GM10847 (cell line): ENCODE measurements around the gene SHPK.

Experiments used
- POLR2A ChIP-seq: IDR thresholded peaks from 2 replicates; pipeline ENCODE4 v1.6.1; 2011; ENCODE audit not compliant: insufficient read length; ENCODE audit errors: extremely low read depth

SHPK gene

DNA sequence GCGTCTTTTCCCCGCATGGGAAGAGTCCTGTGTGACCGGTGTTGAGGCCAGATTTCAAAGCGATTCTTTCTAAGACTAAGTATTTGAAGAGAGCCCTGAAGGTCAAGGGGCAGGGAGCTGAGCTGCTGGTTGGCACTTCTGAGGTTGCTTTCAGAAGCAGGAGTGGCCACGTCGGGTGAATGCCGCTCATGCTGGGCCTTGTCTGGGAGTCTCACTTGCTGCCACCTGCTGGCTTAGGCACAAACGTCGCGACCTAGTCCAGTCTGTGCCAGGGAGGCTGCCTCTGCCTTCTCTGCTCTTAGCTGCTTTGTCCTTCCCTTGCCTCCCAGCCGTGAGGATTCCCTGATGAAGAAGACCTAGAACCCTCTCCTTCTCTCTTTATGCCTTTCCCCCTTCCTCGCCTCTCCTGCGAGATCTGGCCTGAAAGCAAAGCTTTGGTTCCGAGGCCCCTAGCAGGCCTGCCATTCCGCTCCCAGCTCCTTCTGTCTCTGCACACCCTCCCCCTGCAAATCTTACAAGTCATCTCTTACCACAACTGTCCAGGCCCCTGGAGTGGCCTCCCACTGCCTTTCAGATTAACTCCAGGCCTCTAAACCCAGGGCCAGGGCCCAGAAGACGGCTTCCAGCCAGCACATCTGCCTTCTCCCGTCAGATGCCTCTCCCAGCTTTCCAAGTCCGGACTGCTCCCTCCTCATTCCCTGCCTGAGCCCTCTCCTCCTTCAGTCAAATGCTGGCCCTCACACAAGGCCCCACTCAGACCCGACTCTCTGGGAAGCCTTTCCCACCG is 11.9 kb upstream of the SHPK start:
- no peak for TF ChIP-seq POLR2A

GRCh38 chr17:3647251-3647650 is 11.2 kb upstream of the SHPK start:
- TF ChIP-seq POLR2A, result no peak

GRCh38 chr17:3645310-3645709 is 9.3 kb upstream of the SHPK start:
- no peak for TF ChIP-seq POLR2A

DNA sequence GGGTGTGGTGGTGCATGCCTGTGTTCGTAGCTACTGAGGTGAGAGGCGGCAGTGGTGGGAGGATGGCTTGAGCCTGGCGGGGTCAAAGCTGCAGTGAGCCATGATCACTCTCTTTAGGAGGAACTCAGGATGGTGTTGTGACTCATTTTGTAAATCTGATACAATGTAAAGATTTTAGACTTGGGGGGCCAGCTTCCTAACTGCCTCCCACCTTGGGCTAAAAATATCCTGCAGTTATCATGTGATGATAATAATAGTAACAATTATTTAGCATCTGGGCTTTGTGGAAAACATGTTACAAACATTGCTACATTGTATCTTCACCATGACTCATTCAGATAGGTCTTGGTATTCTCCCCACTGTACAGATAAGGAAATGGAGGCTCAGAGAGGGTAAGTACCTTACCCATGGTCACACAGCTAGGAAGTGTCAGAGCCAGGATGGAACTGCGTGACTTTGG is 7.9 kb upstream of the SHPK start:
- TF ChIP-seq POLR2A, result no peak

DNA sequence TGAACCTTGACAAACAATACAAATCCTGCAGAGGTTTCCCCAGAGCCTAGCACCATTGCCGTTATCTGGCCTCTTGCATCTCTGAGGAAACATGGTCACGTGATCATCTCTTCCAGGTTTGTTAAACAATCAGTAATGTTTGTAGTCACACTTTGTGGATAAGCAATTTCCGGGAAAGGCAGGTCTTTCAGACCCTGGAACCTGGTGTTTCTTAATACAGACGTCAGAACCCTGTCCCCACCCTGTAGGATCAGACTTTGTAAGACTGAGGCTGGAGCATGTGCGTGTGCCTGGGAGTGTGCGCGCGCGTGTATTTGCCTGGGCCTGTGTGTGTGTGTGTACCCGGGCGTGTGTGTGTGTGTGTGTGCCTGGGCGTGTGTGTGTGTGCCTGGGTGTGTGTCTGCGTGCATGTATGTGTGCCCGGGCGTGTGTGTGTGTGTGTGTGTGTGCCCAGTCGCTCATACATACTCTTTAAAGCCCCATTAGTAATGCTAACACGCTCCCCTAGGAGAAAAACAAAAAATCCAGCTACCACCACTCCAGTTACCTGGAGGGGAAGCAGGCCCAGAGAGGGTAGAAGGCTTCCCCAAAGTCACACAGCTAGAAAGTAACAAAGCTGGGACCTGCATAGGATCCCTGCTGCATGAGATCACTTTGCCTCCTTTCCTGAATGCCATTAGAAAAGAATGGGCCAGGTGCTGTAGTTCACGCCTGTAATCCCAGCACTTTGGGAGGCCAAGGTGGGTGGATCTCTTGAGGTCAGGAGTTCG is 5.9 kb upstream of the SHPK start:
- no peak for TF ChIP-seq POLR2A

DNA sequence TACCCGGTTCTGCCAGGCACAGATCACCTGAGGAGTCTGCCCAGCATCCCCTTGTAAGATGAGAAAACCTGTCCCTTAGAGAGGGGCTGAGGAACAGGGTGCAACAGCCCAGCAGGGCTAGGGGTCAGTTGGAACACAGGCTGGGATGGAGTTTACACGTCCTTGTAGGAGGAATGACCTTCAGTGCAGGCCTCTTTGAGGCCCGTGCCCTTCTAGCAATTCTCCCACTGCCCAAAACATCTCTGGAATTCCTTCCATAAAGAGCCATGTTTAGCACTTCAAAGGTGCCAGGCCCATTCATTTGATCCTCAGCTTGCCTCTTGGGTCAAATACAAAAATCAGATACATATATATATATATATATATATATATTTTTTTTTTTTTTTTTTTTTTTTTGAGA is 5.0 kb upstream of the SHPK start:
- no peak for TF ChIP-seq POLR2A

DNA sequence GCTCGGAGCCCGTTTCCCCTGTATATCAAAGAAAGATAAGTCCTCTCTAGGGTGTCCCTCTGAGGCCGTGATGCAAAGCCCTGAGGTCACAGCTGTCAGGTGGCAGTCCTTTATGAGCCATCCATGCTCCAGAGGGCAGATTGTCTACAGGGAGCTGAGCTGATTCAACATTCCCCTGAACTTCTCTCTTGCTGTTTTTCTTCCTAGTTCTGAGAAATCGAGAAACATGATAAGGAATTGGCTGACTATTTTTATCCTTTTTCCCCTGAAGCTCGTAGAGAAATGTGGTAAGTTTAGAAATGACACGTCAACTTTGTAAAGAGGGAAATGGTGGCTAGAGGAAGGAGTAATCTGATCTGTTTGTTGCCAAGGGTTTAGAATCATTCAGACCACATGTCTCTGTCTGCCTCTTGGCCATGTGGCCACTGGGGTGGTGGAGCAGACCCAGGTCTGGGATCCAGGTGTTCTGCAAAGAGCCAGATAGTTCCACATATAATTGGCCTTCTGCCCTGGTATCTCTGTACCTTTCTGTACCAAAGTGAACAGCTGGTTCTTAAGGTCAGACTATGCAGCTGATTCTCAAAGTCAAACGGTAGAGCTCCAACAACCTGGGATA is 4.0 kb upstream of the SHPK start:
- no peak for TF ChIP-seq POLR2A

DNA sequence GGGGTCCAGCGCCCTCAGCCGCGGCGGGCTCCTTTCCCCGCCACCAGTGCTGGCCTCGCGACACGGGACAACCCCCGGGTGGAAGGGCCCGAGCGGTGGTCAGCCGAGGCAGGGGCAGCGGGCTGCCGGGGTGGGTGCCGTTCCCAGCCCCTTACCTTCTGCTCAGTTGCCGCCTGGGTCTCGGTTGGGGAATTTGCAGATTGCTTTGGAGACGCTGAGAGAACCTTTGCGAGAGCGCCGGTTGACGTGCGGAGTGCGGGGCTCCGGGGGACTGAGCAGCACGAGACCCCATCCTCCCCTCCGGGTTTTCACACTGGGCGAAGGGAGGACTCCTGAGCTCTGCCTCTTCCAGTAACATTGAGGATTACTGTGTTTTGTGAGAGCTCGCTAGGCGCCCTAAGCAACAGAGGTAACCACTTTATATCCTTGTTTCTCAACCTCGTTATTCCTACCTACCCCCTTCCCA is 891 bp upstream of the SHPK start:
- TF ChIP-seq POLR2A, result no peak

DNA sequence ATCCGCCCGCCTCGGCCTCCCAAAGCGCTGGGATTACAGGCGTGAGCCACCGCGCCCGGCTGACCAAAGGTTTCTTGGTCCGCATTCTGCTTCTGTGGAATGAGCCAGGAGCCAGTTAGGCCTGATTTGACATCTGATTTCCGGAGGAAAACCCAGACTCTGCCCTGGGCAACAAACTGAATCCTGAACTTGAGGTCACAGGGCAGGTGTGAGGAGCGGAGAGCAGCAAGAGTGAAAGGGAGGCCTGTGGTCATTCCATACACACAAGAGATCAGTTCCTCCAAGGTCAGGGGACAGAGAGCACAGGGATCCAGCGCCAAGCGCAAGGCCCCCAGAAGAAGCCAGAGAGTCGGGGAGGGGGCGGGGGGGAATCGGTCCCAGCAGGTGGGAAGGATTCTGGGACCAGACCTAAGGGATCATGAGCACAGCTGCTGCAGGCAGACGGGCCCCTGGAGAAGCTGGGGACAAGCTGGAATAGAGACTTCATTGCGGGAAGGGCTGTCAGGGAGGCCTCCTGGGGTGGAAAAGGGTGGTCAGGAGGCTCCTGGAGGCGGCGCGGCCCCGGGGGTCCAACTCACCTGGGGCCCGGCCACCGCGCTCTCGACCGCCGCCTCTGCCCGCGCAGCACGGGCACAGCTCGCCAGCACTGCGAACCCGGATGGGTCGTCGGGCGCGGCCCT is 436 bp downstream of the SHPK start:
- no peak for TF ChIP-seq POLR2A

GRCh38 chr17:3632287-3632686 is 3.8 kb downstream of the SHPK start:
- no peak for TF ChIP-seq POLR2A

DNA sequence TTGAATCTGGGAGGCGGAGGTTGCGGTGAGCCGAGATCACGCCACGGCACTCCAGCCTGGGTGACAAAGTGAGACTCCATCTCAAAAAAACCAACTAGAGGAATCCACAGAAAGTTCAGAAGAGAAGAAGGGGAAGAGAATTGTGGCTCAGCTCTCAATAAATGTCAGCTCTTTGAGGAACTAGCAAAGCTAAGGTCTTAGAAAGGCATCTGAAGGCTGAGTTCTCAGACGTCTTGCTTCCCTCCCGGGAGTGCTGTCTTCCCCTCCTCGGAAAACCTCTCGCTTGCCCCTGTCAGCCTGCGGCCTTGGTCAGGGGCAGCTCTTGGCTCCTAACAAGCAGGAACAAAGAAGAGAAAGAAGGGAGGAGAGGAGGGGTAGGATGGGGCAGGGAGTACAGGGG is 5.3 kb downstream of the SHPK start:
- TF ChIP-seq POLR2A, result no peak

GRCh38 chr17:3627769-3628167 is 8.3 kb downstream of the SHPK start:
- TF ChIP-seq POLR2A, result no peak

DNA sequence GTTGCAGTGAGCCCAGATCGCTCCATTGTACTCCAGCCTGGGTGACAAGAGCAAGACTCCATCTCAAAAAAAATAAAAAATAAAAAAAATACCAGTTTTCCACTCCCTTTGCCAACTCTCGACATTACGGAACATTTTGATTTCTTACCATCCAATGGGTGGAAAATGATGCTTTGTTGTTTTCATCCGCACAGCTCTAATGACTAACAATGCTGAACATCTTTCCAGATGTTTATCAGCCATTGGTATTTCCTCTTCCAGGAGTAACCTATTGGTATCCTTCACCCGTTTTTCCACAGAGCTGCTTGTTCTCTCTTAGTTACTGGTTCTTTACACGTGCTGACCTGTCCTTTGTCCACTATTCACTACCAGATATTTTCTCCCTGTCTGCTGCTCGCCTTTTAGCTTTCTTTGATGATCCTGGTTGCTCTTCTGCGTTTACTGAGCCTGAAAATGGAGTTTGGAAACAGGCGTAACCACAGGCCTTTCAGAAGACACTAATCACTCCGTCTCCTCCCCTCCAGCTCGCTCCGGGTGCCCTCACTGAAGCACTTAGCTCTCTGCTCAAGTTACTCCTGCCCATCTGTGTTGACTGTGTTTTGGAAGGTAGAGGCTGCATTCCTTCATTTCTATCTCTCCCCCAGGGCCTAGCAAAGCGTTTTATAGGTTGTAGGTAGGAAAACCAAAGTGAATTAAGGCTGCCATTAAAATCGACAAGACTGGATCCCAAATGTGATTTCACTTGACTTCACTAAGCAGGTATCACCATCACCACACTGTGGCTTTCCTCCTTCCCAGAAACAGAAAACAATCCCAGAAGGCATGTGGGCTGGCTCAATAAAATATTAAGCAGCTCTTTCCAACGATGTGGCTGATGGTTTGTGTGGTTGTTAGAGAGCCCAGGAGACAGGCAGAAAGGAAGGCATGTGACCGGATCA is 8.9 kb downstream of the SHPK start:
- no peak for TF ChIP-seq POLR2A

DNA sequence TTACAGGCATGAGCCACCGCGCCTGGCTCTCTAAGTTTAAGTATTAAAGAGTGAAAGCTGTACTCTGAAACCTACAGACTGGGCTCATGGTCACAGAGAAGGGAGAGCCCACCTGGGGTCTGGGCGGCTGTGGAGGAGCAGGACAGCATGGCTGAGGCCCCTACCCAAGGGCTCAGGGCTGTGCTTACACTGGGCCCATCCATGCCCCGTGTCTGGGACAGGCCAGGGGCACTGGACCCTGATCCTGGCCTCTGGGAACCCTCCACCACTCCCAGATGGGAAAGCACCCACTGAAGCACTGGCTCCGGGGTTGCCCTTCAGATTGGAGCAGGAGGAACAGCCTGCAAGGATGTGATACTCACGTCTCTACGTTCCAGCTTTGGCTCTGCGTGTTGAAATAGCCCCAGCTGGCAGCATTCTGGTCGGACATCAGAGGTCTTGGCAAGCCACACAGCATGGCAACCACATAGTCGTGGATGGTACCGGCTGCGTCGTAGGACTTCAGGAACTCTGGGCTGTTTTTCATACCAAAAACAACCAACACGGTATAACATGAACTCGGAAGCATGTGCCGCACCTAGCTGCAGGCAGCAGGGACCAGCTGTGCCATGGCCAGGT is 13.0 kb downstream of the SHPK start:
- no peak for TF ChIP-seq POLR2A
